GM21723 (cell line): ENCODE measurements around the gene DENND10.
A peak's percentile ranks its signal among the peaks of the same experiment; 100 is the strongest.
"Not testable (repeated sequence)": the region's sequence is repeated elsewhere in the genome, so short reads cannot be mapped to it uniquely, and the experiment has no call there.

Source experiments
- ATAC-seq: cut with Tn5 transposase; IDR thresholded peaks from one replicate; pipeline ENCODE4 v1.9.1; 2021; ENCODE audit warnings: mild to moderate bottlenecking, moderate library complexity; ENCODE audit not compliant: unreplicated experiment

Gene DENND10

DNA sequence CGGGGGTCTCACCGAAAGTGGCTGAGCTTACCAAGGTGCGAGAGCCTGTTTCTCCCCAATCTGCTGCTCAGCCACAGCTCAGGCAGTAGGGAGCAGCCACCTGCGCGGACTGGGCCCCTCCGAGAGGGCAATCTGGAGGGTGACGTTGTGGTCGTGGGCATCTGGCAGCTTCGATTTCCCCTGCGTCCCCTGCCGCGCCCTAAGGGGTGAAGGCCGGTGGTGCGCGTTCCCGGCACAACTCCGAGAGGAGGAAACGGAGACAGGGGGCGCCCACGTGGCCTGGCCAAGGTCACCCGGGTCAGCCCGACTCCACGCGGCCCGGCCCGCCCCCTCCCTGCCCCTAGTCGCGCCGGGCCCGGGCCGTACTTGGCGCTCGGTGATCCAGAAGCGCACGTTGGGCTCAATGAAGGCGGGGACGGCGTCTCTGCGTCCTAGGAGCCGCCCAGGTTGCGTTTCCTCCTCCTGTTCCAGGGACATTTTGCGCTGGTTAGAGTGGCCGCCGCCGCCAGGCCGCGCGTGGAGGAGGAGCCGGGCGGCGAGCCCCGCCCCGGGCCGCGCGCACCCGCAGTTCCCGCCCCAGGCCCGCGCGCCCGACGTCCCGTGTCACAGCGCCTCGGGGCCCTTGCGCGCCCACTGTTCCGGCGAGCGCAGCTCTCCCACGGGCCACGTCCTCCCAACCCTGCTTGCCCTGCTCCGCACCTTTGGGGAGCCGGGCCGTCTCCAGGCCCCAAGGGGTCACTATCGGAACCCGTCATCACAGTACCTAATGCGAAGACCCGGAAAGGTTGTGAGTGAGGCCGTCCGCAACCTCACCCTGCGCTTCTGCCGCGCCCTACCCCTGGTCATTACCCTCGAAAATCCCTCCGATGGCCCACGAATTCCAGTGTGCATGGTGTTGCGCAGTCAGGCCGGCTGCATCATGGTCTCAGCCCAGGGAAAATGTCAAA, 61.5 kb downstream of the DENND10 start, which contains the start of gene SFXN4:
Gene SFXN4 (minus strand): TSS at position 544 of the 947 bp plus-strand sequence. CDS start 67 bp downstream, at position 477.
- peak; percentile 93 for ATAC-seq

DNA sequence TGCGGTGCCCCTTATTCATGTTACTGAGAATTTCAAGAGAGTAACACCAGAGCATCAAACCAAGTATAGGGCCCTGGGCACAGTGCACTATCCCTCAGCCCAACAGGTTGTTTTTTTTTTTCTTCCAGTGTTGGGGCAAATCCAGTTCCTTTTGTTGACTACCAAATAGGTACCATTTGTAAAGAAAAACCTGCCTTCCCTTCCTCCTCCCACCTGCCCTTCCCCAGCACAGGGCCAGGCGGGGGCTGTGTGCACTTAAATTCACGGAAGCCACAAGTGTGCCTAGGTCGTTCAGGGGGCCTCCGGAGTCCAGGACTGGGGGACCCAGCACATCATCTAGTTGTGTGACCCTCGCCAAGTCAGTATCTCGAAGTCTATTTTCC, 62.2 kb downstream of the DENND10 start:
- peak; percentile 5 for ATAC-seq

DNA sequence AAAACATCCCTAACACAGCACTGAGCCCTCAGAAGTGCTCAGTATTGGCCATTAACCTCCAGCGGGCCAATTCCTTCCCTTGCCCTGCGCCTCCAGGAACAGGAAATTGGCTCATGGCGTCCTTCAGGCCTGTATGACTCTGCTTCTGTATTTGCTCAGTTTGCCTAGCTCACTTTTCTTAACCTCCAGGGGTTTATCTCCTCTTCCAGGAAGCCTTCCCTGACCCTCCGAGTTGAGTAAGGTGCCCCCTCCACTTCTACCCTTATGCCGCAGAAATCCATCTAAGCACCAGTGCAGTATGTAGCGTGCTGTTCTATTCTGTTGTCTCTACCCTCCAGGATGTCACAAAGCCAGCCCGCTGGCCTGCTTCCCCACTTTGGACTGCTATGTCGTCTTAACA, 62.7 kb downstream of the DENND10 start:
- ATAC-seq, result no peak

DNA sequence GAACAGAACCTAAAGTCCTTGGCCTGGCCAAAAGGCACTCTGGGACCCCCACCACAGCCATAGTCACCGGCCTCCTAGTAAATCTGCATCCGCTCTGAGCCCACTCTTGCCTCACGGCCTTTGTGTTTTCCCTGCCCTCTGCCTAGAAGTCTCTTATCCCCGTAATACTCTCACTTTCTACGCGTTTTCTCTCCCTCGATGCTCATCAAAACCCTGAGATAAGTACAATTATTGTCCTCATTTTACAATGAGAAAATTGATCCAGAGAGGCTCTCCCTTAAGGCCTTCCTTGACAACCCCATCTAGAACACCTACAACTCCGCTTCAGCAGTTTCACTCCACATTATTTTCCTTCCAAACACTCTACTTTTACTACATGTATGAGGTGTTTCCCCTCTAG, 63.1 kb downstream of the DENND10 start:
- ATAC-seq, result no peak

DNA sequence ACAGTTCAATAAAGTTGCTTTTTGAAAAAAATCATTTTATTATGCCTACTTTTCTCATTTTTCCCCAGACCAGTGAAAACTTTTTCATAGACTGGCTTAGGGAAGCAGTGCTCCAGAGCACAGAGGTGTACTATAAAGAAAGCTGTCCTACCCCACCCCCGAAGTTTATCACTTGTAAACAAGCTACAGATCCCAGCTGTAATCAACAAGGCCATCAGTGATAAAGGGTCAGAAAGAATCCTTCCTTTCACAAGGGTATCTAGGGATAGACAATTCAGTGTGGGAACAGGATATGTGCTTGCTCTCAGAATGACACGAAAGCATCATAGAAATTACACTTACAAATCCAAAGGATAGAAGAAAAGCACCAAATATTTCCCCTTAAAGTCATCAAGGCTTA, 70.2 kb downstream of the DENND10 start:
- ATAC-seq, result no peak

DNA sequence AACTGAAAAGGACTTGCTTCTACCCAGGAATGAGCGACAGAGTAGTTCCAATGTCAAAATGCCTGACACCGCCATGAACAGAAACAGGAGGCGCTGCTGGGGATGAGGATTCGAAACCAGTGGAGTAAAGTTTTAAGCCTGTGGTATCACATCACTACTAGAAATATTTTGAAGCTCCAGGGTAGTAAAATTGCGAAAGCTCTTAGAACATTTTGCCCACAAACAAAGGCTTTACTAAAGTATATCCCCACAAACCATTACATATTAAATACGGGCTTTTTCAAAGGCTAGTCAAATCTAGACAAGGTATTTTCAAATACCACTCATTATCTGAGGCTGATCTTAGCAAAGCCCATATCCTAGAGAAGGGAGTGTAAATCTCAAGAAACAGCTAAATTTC, 72.3 kb downstream of the DENND10 start:
- no peak for ATAC-seq

DNA sequence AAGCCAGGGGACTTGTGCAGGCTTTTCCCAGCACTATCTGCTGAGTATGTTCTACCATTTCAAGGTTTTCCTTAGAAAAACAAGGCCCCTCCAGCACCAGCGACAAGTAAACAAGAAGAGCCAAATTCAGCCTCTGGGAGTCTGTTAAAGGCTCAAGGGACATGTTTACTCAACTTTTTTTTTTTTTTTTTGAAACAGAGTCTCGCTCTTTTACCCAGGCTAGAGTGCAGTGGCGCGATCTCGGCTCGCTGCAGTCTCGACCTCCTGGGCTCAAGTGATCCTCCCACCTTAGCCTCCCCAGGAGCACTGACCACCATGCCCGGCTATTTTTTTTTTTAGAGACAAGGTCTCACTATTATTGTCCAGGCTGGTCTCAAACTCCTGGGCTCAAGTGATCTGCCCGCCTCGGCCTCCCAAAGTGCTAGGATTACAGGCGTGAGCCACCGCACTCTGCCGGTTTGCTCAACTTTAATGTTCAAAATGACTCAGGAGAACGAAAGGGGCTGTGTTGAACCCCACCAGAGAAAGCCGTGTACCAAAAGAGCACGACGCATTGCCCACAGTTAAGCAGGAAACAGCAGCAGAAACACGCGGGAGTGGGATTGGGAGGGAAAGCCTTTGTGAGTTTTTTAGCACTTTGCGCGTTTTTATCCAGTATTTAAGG, 73.9 kb downstream of the DENND10 start:
- peak; percentile 16 for ATAC-seq

DNA sequence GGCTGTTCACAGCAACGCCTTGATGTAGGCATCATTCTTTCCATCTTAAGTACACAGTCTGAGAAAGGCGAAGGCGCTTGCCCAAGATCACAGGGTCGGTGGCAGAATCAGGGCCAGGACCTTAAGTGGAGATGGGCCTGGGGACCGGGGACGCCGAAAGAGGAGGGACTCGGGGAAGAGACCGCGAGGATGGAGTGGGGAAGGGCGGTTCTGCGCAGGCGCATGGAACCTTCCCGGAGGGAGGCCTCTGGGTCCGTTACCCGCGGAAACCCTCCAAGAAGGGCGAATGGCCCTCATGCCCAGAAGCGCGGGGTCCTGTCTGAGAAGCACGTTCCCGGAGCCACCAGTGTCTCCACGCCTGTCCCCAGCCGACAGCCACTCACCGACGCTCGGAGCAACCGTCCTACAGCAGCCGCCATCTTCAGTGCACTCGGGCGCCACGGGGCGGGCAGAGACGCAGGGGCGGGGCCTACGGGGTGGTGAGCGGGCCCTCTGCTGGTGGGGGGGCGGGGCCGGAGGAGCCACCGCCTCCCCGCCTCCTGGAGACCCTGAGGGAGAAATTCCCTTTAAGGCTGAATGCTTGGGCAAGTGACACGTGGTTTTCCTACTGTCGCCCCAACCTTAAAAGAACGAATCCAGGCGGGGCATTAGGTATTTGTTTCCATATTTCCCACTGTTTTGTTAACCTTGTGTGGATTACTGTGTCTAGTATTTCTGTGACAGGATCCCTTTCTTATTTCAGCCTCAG, 74.6 kb downstream of the DENND10 start, which contains the start of gene PRDX3:
Gene PRDX3 (minus strand): TSS at position 441 of the 748 bp plus-strand sequence. CDS start 22 bp downstream, at position 419.
- peak; percentile 95 for ATAC-seq

DNA sequence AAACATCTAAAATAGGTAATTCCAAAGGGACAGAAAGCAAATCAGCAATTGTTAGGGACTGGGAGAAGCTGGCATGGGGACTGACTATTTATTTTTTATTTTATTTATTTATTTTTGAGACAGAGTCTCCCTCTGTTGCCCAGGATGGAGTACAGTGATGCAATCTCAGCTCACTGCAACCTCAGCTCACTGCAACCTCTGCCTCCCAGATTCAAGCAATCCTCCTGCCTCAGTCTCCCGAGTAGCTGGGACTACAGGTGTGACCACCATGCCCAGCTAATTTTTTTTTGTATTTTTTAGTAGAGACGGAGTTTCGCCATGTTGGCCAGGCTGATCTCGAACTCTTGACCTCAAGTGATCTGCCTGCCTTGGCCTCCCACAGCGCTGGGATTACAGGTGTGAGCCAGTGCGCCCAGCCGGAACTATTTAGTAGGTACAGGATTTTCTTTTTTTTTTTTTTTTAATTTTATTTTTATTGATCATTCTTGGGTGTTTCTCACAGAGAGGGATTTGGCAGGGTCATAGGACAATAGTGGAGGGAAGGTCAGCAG, 77.0 kb downstream of the DENND10 start:
- ATAC-seq, result not testable (repeated sequence)

DNA sequence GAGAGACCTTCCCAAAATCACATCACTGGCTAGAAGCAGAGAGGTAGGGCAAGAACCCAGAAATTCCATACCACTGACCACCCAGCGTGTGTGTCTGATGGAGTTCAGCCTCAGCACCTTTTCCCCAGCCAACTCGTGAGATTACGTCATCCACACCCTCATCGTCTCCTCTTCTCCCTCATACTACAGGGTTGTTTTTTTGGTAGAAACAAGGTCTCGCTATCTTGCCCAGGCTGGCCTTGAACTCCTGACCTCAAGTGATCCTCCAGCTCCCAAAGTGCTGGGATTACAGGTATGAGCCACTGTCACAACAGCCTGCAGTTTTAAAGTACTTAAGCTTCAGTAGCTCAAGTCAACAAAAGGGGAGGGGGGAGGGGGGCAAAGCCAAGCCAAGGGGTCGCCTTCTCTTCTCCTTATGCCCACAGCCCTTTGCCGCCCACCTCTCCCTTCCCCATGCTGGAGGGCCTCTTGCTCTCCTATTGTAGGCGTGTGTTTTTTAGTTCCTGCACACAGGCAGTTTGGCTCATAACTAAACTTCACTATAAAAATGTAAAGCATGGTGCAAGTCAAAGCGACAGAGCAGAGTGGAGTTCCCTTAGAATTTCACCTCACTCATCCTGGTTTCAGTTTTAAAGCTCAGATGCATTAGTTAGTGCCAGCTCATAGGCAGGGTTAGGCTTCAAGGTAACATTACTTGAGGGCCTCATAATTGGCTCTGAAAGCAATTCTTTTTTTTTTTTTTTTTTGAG, 79.9 kb downstream of the DENND10 start:
- no peak for ATAC-seq
